Hypothalamus (tissue), 51 donors: Measurements from ENCODE around the gene CALCOCO2.
"Not testable (repeated sequence)": the region's sequence is repeated elsewhere in the genome, so short reads cannot be mapped to it uniquely, and the experiment has no call there.

Source experiments
- DNase-seq, 51 donors: peaks; one replicate each; lab custom pipeline; 2025; lab: John Stamatoyannopoulos, UW

CALCOCO2 gene

GRCh38 chr17:48830840-48831548 lies at the start of gene CALCOCO2:
Gene CALCOCO2, plus strand, starts transcription at chr17:48831035. Its CDS starts 10,673 bp downstream, at chr17:48841708.
- peak; percentile 37 to 96 (median 86) for DNase-seq

GRCh38 chr17:48787828-48788227 lies 43.0 kb upstream of the CALCOCO2 start:
- no peak for DNase-seq

GRCh38 chr17:48790607-48791127 lies 40.2 kb upstream of the CALCOCO2 start:
- no peak for DNase-seq

- peak in 27 of 51 donors; percentile 0 to 56 (median 21) for DNase-seq
Observed at GRCh38 chr17:48791128-48792032, 39.5 kb upstream of the CALCOCO2 start.

- DNase-seq: no peak
Observed at GRCh38 chr17:48792033-48792798, 38.6 kb upstream of the CALCOCO2 start.

GRCh38 chr17:48795444-48796162 lies 35.2 kb upstream of the CALCOCO2 start:
- no peak for DNase-seq

GRCh38 chr17:48796163-48796522 lies 34.7 kb upstream of the CALCOCO2 start:
- not testable (repeated sequence) for DNase-seq

GRCh38 chr17:48799069-48799723 lies 31.6 kb upstream of the CALCOCO2 start:
- DNase-seq: no peak

- DNase-seq: no peak
Observed at GRCh38 chr17:48800626-48801217, 30.1 kb upstream of the CALCOCO2 start.

GRCh38 chr17:48804936-48805411 lies 25.9 kb upstream of the CALCOCO2 start:
- peak in 44 of 51 donors; percentile 5 to 67 (median 40) for DNase-seq

GRCh38 chr17:48809182-48809581 lies 21.7 kb upstream of the CALCOCO2 start:
- DNase-seq: no peak

- DNase-seq: no peak
Observed at GRCh38 chr17:48812001-48812400, 18.8 kb upstream of the CALCOCO2 start.

GRCh38 chr17:48814504-48814903 lies 16.3 kb upstream of the CALCOCO2 start:
- DNase-seq: peak in 20 of 51 donors; percentile 1 to 43 (median 10)

- no peak for DNase-seq
Observed at GRCh38 chr17:48815311-48815710, 15.5 kb upstream of the CALCOCO2 start.

GRCh38 chr17:48816438-48816773 lies 14.4 kb upstream of the CALCOCO2 start:
- peak in 1 of 51 donors; percentile 45 for DNase-seq

GRCh38 chr17:48816774-48817590 lies 13.9 kb upstream of the CALCOCO2 start, which contains the start of gene TTLL6:
Gene TTLL6, minus strand, starts transcription at chr17:48817229. Its CDS starts 157 bp downstream, at chr17:48817072.
- DNase-seq: peak in 42 of 51 donors; percentile 3 to 79 (median 58)

GRCh38 chr17:48818361-48818841 lies 12.4 kb upstream of the CALCOCO2 start:
- no peak for DNase-seq

GRCh38 chr17:48819466-48819865 lies 11.4 kb upstream of the CALCOCO2 start:
- DNase-seq: no peak
